Stimulated activated naive CD8-positive, alpha-beta T cell treated with anti-CD3 and anti-CD28 coated beads, Interleukin-15, amount 100 ng/mL, for 72 hours (primary cell): ENCODE data around the gene RBM12.

Experiments
- ATAC-seq: fragments of 150-1000 bp; cut with Tn5 transposase; 2 replicates; pipeline ENCODE4 v1.10.0; 2021; ENCODE audit warnings: mild to moderate bottlenecking, moderate library complexity
- DNase-seq, 2 donors: peaks; one replicate each; pipeline ENCODE4 v3.0.0; 2021 to 2022
- H3K27ac Mint-ChIP-seq, 2 donors: one replicate each; pipeline ENCODE4 v1.8.0; 2022; ENCODE audit warnings: mild to moderate bottlenecking in 2 of 2, mixed read lengths in 2 of 2, moderate library complexity in 2 of 2
- H3K27me3 Mint-ChIP-seq: one replicate; pipeline ENCODE4 v1.8.0; 2022; ENCODE audit warnings: mixed read lengths
- H3K4me1 Mint-ChIP-seq: one replicate; pipeline ENCODE4 v1.8.0; 2022; ENCODE audit warnings: mild to moderate bottlenecking, mixed read lengths
- H3K4me3 Mint-ChIP-seq, 2 donors: one replicate each; pipeline ENCODE4 v1.8.0; 2022; ENCODE audit warnings: mild to moderate bottlenecking in 2 of 2, mixed read lengths in 2 of 2, moderate library complexity in 1 of 2
- H3K9me3 Mint-ChIP-seq, 2 donors: one replicate each; pipeline ENCODE4 v1.8.0; 2022; ENCODE audit warnings: mixed read lengths in 2 of 2

Gene RBM12

DNA sequence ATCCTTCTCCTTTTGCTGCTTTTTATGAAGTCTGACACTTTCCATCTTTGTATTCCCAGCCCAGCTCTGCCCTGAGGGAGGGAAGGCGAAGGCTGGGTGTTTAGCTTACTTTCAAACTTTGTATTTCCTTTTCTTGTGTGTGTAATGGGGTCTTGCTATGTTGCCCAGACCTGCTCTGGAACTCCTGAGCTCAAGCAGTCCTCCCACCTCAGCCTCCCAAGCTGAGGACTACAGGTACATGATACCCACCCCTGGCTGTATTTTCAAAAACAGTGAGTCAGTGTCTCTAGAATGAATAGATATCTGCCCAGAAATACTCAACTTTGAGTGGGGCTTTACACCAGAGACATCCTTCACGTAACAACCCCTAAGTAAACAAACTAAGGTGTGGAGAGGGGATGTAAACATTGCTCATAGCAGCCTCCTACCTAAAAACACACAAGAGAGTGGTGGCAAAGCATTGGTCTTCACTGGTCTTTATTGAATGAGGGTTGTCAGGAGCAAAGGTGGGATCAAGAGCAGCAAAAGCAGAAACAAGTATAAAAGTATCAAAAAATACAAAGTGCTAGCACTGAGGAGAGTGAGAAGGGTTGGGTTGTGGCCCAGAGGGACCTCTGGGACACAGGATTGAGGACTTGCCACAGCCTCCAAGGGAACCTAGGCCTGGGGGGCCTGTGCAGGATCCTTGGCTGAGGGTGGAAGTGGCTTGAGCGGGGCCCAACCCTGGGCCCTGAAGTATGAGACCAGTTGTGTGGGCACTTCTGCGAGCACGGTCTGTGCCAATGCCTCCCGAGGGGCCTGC is 38.9 kb downstream of the RBM12 start:
- Mint-ChIP-seq H3K4me3 (no peak overlapping the region), H3K9me3 (no peaks in the 10 kb centered on the region), H3K27me3 (no peaks in the 10 kb centered on the region), H3K27ac (peak overlapping the region in 1 of 2 donors; percentile 86), H3K4me1 (peaks cover 10% of the 10 kb centered on the region)
- DNase-seq, result no peak
- no peak for ATAC-seq

DNA sequence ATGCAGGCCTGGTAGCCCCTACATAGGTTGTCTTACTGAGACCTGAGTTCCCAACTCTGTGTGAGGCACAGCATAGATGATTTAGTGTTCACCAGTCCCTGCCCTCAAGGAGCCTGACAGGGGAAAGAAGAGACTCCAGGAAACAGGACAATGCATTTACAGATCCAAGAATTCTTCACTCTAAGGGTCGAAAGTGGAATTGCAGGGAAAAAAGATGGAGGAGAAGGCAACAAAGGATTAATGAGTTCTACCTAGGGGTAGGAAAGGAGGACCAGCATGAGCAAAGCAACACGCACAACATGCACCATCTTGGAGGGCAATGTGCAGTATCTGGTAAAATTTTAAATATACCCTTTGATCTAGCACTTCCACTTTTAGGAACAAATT is 43.1 kb downstream of the RBM12 start:
- Mint-ChIP-seq H3K27me3 (peaks cover 11% of the 10 kb centered on the region), H3K9me3 (no peaks in the 10 kb centered on the region), H3K4me1 (peaks cover 52% of the 10 kb centered on the region), H3K27ac (peak overlapping the region in 1 of 2 donors; percentile 36), H3K4me3 (no peak overlapping the region)
- ATAC-seq (no peak), DNase-seq (no peak)

DNA sequence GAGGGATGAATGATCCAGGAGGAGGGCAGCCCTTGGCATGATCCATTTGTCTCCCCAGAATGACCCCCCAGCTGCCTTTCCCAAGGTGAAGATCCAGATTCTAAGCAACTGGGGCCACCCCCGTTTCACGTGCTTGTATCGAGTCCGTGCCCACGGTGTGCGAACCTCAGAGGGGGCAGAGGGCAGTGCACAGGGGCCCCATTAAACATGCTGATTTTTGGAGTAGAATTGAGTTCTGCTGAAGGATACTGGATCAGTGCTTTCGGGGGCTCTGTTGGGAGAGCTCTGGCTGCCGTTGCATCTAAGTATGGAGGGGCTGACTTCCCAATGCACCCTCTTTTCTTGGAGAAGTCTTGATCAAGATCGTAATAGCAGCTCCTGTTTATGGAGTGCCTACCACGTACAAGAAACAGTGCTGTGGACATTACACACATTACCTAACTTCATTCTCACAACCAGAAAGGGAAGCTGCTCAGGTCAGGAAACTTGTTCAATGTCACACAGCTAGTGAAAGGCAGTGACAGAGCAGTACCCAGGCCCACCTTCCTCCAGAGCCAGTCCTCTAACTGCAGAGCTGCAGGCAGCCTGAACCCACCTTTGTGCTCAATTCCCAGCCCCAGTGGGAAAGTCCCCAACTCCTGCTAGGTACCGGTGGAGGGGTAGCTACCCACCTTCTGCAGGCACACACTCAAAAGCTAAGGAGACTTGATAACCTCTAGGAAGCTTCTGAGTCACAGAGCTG is 43.7 kb downstream of the RBM12 start:
- peaks cover 55% of the 10 kb centered on the region for H3K4me1 Mint-ChIP-seq
- H3K9me3 Mint-ChIP-seq, result no peaks in the 10 kb centered on the region
- H3K4me3 Mint-ChIP-seq, result no peak overlapping the region
- ATAC-seq (no peak), DNase-seq (no peak)
- H3K27me3 Mint-ChIP-seq, result peaks cover 11% of the 10 kb centered on the region
- peak overlapping the region in 1 of 2 donors; percentile 36 for H3K27ac Mint-ChIP-seq

DNA sequence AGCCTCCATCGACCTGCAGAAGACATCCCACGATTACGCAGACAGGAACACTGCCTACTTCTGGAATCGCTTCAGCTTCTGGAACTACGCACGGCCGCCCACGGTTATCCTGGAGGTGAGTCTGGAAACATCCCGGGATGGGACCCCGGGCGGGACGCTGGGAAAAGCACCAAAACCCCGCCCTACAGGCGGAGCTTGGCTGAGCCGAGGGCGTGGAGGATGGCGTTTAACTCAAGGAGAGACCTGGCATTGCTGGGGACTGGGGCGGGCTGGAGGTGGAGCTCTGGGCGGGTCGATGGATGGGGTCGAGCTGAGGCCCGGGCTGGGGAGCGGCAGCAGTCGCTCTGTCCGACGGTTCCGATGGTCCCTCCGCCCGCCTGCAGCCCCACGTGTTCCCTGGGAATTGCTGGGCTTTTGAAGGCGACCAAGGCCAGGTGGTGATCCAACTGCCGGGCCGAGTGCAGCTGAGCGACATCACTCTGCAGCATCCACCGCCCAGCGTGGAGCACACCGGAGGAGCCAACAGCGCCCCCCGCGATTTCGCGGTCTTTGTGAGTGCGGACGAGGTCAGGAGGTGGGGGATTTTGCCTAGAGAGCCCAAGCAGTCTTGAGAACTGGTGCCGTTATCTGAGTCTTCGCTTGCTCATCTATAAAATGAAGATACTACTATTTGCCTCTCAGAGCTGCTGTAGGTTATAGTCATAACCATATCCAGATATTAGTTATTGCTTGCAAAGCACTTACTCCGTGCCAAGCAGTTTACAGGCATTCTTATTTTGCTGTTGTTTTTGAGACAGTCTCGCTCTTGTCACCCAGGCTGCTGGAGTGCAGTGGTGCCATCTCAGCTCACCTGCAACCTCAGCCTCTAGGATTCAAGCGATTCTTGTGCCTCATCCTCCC is 45.3 kb downstream of the RBM12 start:
- peak; percentile 63 for ATAC-seq
- Mint-ChIP-seq H3K4me3 (peak overlapping the region; percentile 89 to 95), H3K27ac (peak overlapping the region; percentile 52 to 91), H3K9me3 (no peaks in the 10 kb centered on the region), H3K27me3 (peaks cover 11% of the 10 kb centered on the region), H3K4me1 (peaks cover 70% of the 10 kb centered on the region)
- DNase-seq, result peak; percentile 82 to 85

DNA sequence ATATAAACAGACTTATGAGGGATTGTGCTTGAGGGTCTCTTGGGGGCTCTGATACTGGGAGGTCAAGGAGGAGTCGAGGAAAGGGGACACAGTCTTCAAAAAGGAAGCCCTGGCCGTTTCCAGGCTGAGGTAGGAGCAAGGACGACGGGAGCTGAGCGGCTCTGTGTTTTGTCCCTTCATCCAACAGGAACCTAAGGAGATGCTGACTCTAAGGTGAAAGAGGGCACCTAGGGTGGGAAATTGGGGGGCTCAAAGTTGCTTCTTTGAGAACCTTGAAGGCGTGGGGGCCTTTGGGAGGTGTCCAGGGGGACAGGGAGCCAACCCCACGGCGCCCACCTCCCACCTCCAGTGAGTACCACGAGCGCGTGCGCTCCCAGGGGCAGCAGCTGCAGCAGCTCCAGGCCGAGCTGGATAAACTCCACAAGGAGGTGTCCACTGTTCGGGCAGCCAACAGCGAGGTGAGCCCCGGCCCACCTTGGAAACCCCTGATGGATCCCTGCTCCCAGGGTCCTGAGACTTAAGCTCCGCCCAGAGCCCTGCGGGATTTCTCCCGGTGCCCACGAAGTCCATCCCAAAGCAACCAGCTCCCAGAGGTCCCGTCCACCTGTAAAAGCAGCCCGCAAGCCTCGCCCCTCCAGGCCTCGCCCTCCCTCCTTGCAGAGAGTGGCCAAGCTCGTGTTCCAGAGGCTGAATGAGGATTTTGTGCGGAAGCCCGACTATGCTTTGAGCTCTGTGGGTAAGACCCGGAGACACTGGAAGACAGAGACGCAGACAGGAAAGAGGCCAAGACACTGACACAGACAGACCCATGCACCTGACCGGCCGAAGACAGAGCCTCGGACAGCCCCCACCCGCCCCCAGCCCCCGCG is 46.2 kb downstream of the RBM12 start:
- no peak for ATAC-seq
- DNase-seq, result peak; percentile 36 to 44
- H3K27me3 Mint-ChIP-seq, result peaks cover 11% of the 10 kb centered on the region
- peak overlapping the region; percentile 65 to 92 for H3K27ac Mint-ChIP-seq
- peaks cover 73% of the 10 kb centered on the region for H3K4me1 Mint-ChIP-seq
- no peaks in the 10 kb centered on the region for H3K9me3 Mint-ChIP-seq
- H3K4me3 Mint-ChIP-seq, result peak overlapping the region; percentile 89 to 95

DNA sequence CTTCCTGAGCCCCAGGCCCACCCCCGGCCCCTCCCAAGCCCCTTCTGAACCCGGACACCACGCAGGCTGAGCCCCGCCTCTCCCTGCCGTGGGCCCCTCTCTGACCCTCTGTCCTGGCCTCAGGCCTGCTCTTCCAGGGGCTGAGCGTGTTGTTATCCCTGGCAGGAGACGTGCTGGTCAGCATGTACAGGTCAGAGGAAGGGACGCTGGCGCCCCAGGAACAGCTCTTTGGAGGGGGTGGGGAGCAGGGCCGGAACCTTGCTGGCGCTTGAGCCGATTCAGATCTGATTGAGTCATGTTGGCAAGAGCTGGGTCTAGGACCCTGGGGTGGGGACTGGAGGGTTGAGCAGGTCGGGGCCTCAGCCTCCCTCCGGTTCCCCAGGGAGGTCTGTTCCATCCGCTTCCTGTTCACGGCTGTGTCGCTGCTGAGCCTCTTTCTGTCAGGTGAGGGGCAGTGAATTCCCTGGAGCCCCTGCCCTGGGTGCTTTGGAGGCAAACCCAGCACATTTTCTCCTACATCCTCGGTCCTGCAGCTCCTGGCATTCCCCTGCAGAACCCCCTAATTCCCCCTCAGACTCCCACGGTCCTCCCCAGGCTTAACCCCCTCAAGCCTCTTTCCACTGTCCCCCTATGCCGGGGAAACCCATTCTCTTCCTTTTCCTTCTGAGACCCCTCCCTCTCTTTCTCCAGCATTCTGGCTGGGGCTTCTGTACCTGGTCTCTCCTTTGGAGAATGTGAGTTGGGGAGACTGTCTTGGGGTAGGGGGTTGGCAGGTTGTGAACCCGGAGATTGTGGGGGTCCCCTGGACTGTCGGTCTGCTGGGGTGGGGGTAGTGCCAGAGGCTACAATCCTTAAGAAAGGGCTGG is 47.1 kb downstream of the RBM12 start:
- H3K27ac Mint-ChIP-seq, result peak overlapping the region; percentile 92 to 99
- H3K9me3 Mint-ChIP-seq, result no peaks in the 10 kb centered on the region
- ATAC-seq, result peak; percentile 33
- H3K27me3 Mint-ChIP-seq, result peaks cover 11% of the 10 kb centered on the region
- H3K4me3 Mint-ChIP-seq, result peak overlapping the region; percentile 89 to 95
- peaks cover 73% of the 10 kb centered on the region for H3K4me1 Mint-ChIP-seq
- DNase-seq, result peak; percentile 68 to 70

DNA sequence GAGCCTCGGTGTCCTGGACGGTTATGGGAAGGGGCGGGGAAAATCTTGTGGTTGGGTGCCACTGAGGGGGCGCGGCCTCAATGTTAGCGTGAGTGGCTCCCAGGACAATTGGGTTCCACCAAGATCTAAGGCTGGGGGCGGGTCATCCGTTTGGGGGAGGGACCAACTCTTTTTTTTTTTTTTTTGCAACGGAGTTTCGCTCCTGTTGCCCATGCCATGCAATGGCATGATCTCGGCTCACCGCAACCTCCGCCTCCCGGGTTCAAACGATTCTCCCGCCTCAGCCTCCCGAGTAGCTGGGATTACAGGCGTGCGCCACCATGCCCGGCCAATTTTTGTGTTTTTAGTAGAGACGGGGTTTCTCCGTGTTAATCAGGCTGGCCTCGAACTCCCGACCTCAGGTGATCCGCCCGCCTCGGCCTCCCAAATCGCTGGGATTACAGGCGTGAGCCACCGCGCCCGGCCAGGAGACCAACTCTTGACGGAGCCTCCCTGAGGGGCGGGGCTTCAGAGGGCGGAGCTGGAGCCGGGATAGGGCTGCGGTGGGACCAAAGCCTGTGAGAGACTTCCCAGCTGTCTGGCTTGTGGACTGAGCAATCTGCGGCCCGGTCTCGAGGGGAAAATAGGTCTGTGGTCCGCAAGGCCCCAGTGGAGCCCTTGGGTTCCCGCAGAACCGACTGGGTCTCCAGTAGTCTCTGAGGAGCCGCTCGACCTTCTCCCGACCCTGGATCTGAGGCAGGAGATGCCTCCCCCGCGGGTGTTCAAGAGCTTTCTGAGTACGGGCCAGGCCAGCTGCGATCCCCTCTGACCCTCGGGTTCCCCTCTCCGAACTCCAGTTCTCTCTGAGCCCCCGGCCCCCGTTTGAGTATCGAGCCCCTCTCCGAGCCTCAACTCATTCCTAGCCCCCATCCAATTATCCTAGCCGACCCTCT is 48.0 kb downstream of the RBM12 start:
- peak in 1 of 2 donors; percentile 99 for DNase-seq
- H3K4me3 Mint-ChIP-seq, result peak overlapping the region; percentile 89 to 95
- H3K27me3 Mint-ChIP-seq, result peaks cover 11% of the 10 kb centered on the region
- H3K27ac Mint-ChIP-seq, result peak overlapping the region; percentile 92 to 99
- no peak for ATAC-seq
- H3K9me3 Mint-ChIP-seq, result no peaks in the 10 kb centered on the region
- H3K4me1 Mint-ChIP-seq, result peaks cover 72% of the 10 kb centered on the region

DNA sequence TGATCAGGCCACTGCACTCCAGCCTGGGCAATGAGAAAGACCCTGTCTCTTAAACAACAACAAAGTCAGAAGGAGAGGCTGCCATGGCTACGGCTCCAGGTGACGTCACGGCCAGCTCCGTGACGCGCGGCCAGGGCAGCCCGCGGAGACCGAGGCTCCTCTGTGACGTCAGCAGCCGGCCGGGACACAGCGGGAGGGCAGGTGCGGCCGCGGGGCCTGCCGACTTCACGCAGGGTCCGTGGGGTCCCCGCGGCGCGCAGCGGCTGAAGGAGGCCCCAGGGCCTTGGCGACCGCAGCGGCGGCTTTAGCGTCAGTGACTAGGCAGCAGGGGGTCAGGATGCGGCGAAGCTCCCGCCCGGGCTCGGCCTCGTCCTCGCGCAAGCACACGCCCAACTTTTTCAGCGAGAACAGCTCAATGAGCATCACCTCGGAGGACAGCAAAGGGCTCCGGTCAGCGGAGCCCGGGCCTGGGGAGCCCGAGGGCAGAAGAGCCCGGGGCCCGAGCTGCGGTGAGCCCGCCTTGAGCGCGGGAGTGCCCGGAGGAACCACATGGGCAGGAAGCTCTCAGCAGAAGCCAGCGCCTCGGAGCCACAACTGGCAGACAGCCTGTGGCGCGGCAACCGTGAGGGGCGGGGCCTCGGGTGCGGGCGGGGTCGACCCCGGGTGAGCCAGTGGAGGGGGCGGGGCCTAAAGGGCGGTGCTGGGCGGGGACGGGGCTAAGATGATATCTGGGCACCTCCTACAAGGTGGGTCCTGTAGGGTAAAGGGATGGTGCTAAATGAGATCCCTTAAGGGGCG is 48.8 kb downstream of the RBM12 start, which contains the start of gene SPAG4:
SPAG4 (plus strand) TSS at position 163 of the 798 bp plus-strand sequence; CDS start at position 338, 175 bp downstream.
- Mint-ChIP-seq H3K9me3 (no peaks in the 10 kb centered on the region), H3K4me1 (peaks cover 64% of the 10 kb centered on the region), H3K27me3 (peaks cover 11% of the 10 kb centered on the region), H3K27ac (peak within 1 kb of the TSS; percentile 99), H3K4me3 (peak within 1 kb of the TSS; percentile 89 to 95)
- DNase-seq (peak; percentile 80 to 99), ATAC-seq (peak; percentile 87)

DNA sequence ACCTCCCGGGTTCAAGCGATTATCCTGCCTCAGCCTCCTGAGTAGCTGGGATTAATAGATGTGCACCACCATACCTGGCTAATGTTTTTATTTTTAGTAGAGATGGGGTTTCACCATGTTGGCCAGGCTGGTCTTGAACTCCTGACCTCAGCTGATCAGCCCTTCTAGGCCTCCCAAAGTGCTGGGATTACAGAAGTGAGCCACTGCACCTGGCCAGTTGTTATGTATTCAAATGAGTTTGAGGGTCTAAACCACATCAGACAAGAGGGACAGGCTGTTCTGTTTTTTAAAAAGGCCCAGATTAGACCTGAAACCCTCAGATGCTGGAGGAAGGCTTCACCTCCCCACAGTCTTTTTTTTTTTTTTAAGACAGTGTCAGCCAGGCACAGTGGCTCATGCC is 53.2 kb downstream of the RBM12 start:
- DNase-seq, result no peak
- Mint-ChIP-seq H3K4me1 (peaks cover 27% of the 10 kb centered on the region), H3K27ac (no peak overlapping the region), H3K4me3 (no peak overlapping the region), H3K27me3 (no peaks in the 10 kb centered on the region), H3K9me3 (no peaks in the 10 kb centered on the region)
- no peak for ATAC-seq

DNA sequence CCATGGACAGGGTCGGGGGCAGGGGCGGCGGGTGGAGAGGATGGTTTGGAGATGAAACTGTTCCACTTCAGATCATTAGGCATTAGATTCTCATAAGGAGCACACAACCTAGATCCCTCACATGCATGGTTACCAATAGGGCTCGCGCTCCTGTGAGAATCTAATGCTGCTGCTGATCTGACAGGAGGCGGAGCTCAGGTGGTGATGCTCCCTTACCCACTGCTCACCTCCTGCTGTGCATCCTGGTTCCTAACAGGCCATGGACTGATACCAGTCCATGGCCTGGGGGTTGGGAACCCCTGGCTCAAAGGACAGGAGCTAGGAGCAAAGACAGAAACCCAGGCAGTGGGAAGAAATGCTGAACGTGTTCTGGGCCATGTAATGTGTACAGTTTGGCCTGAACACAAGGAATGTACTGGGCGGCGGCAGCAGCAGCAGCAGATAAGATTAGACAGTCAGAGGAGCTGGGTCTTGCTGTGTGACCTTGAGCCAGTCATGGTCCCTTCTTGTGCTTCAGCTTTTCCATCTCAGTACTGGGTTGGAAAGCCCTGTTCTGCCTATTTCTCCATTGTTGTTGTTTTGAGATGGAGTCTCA is 53.8 kb downstream of the RBM12 start:
- Mint-ChIP-seq H3K27ac (no peak overlapping the region), H3K27me3 (no peaks in the 10 kb centered on the region), H3K4me1 (peaks cover 25% of the 10 kb centered on the region), H3K4me3 (no peak overlapping the region), H3K9me3 (no peaks in the 10 kb centered on the region)
- no peak for ATAC-seq
- no peak for DNase-seq

DNA sequence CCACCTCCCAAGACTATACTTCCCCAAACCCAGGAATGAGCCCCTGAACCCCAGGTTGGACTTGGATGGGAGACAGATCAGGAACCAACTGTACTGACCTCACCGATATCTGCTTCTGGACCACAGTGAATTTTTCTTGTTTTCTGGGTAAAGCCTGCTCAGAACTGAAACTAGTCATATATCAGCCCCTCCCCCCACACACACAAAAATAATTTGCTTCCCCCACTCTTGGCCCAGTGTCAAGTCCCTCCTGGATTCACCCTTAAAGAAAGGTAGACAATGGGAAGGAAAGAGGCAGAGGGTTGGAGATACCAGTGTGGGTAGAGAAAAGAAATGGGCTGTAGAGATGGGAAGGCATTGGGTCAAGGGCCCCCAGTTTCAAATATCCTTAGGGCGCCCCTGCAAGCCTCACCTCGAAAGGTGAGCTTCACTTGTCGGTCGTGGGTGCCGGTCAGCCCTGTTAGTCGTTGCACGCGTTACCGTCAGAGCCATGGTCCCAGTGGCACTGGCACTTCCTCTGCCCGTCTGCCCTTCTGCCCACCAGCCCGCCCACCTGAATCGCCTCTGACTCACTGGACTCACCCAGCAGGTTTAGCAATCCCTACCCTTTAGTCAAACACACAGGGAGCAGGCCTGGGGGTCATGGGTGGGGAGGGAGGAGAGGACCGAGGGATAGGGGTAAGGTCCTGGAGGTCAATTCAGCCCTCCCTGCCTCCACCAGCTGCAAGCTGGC is 57.5 kb downstream of the RBM12 start:
- Mint-ChIP-seq H3K27ac (no peak overlapping the region), H3K4me1 (peaks cover 18% of the 10 kb centered on the region), H3K4me3 (no peak overlapping the region), H3K27me3 (peaks cover 24% of the 10 kb centered on the region), H3K9me3 (no peaks in the 10 kb centered on the region)
- no peak for DNase-seq
- ATAC-seq, result no peak
